HCT116 (cell line): Measurements from ENCODE around the gene SUPT4H1. TPM values are rescaled to one million over a fixed set of nuclear protein-coding genes. Genes with fewer than 3 reads are reported as not detected.

Source experiments
- ATAC-seq: fragments of 200-7000 bp; cut with Tn5 transposase; 2 replicates; pipeline ENCODE4 v1.9.1; 2020; ENCODE audit warnings: mild to moderate bottlenecking, moderate library complexity
- BruUV-seq: library from RNA; stranded (reverse); fragments of 400-500 nt; replicated peaks from 2 replicates; lab custom pipeline; 2021; lab: Mats Ljungman, UMichigan
- CTCF ChIA-PET: fragments of 300-600 bp; sonication (Branson Sonifier 250); formaldehyde crosslinking; loops from one replicate; lab custom pipeline; 2021; ENCODE audit warnings: antibody characterized with exemption; lab: Charles Lee
- POLR2A ChIA-PET: fragments of 300-600, 350-600 bp; sonication (Branson Sonifier 250); formaldehyde crosslinking; loops from one replicate; lab custom pipeline; 2021; ENCODE audit warnings: antibody characterized with exemption; lab: Charles Lee
- RAD21 ChIA-PET, 2 experiments: fragments of 300-600 bp; sonication (Branson Sonifier 250); formaldehyde crosslinking; loops; one replicate each; lab custom pipeline; 2023; ENCODE audit warnings: low total read pairs in 2 of 2; ENCODE audit not compliant: uncharacterized antibody in 2 of 2, unreplicated experiment in 2 of 2, low non-redundant PET in 1 of 2; lab: Charles Lee
- DNase-seq: peaks from one replicate; pipeline ENCODE4 v3.0.0-alpha.2; 2010; ENCODE audit warnings: low read depth, low spot score
- H2AFZ ChIP-seq: fragments of 200-600 bp; shearing (Covaris generic), sonication (generic); 2 replicates; pipeline ENCODE4 v1.6.1; 2017; ENCODE audit warnings: low read depth, mixed run types, mixed read lengths, antibody characterized with exemption, low read length; ENCODE audit not compliant: poor library complexity, severe bottlenecking
- H3K27ac ChIP-seq: 2 replicates; pipeline ENCODE4 v1.5.1; 2012; ENCODE audit warnings: low read depth, low read length
- H3K27me3 ChIP-seq: fragments of 200-600 bp; sonication (generic); 2 replicates; pipeline ENCODE4 v1.6.1; 2016; ENCODE audit warnings: mixed run types, low read length, mixed read lengths; ENCODE audit not compliant: insufficient read depth
- H3K36me3 ChIP-seq, 2 experiments: fragments of 200-500 bp in 1 of 2; fragments of 200-600 bp in 1 of 2; sonication (Bioruptor generic) in 1 of 2; sonication (generic) in 1 of 2; 2 replicates each; pipeline versions ENCODE4 v1.5.1 to v1.6.1; 2014 to 2016; ENCODE audit warnings: low read length in 2 of 2, inconsistent platforms in 1 of 2, mixed read lengths in 1 of 2, mixed run types in 1 of 2; ENCODE audit not compliant: insufficient read depth in 2 of 2, control insufficient read depth in 1 of 2
- H3K4me1 ChIP-seq, 2 experiments: fragments of 200-600 bp in 1 of 2; sonication (generic) in 1 of 2; 2 replicates each; pipeline versions ENCODE4 v1.5.1 to v1.6.1; 2012 to 2017; ENCODE audit warnings: low read length in 2 of 2, inconsistent platforms in 1 of 2, mild to moderate bottlenecking in 1 of 2, mixed read lengths in 1 of 2, mixed run types in 1 of 2, moderate library complexity in 1 of 2; ENCODE audit not compliant: insufficient read depth in 2 of 2, control insufficient read depth in 1 of 2
- H3K4me2 ChIP-seq: fragments of 200-600 bp; sonication (generic); 2 replicates; pipeline ENCODE4 v1.6.1; 2017; ENCODE audit warnings: mixed run types, low read length, mixed read lengths
- H3K4me3 ChIP-seq, 2 experiments: fragments of 200-600 bp in 1 of 2; sonication (generic) in 1 of 2; replicated peaks in 1 of 2; 2 replicates each; pipeline ENCODE4 v1.5.1; 2011 to 2016; ENCODE audit warnings: low read length in 2 of 2, control low read depth in 1 of 2, low read depth in 1 of 2, mild to moderate bottlenecking in 1 of 2, mixed read lengths in 1 of 2, mixed run types in 1 of 2
- H3K79me2 ChIP-seq: fragments of 200-600 bp; sonication (generic); 2 replicates; pipeline ENCODE4 v1.6.1; 2017; ENCODE audit warnings: mild to moderate bottlenecking, mixed run types, low read length, moderate library complexity, mixed read lengths; ENCODE audit not compliant: insufficient read depth
- H3K9ac ChIP-seq: fragments of 200-600 bp; sonication (generic); 2 replicates; pipeline ENCODE4 v1.6.1; 2016; ENCODE audit warnings: low read length, mixed read lengths
- H3K9me2 ChIP-seq: fragments of 200-600 bp; sonication (generic), shearing (Covaris generic); 2 replicates; pipeline ENCODE4 v1.6.1; 2017; ENCODE audit warnings: mixed run types, mild to moderate bottlenecking, moderate library complexity; ENCODE audit not compliant: insufficient read depth
- H3K9me3 ChIP-seq, 2 experiments: fragments of 200-500 bp in 1 of 2; fragments of 200-600 bp in 1 of 2; sonication (Bioruptor generic) in 1 of 2; sonication (generic) in 1 of 2; 2 replicates each; pipeline ENCODE4 v1.6.1; 2014 to 2017; ENCODE audit warnings: low read length in 2 of 2, mixed read lengths in 2 of 2, inconsistent platforms in 1 of 2, low read depth in 1 of 2, mild to moderate bottlenecking in 1 of 2, mixed run types in 1 of 2, moderate library complexity in 1 of 2; ENCODE audit not compliant: control insufficient read depth in 1 of 2, insufficient read depth in 1 of 2
- H4K20me1 ChIP-seq: fragments of 200-600 bp; sonication (generic), shearing (Covaris generic); 2 replicates; pipeline ENCODE4 v1.6.1; 2017; ENCODE audit warnings: mixed run types, mild to moderate bottlenecking, moderate library complexity; ENCODE audit not compliant: insufficient read depth
- CEBPB ChIP-seq: IDR thresholded peaks from 2 replicates; pipeline ENCODE4 v1.6.1; 2012; ENCODE audit warnings: low read depth
- EGR1 ChIP-seq: IDR thresholded peaks from 2 replicates; pipeline ENCODE4 v1.6.1; 2012; ENCODE audit warnings: low read depth
- ELF1 ChIP-seq: IDR thresholded peaks from 2 replicates; pipeline ENCODE4 v1.6.1; 2012; ENCODE audit warnings: low read depth, borderline replicate concordance
- EZH2 ChIP-seq: fragments of 200-600 bp; sonication (generic); IDR thresholded peaks from 2 replicates; pipeline ENCODE4 v1.6.1; 2017; ENCODE audit warnings: antibody characterized with exemption, mixed run types
- EZH2phosphoT487 ChIP-seq: fragments of 200-600 bp; IDR thresholded peaks from 2 replicates; pipeline ENCODE4 v1.6.1; 2018; ENCODE audit warnings: antibody characterized with exemption, borderline replicate concordance
- FOSL1 ChIP-seq: IDR thresholded peaks from 2 replicates; pipeline ENCODE4 v1.6.1; 2012; ENCODE audit warnings: low read depth
- JUND ChIP-seq: IDR thresholded peaks from 2 replicates; pipeline ENCODE4 v1.6.1; 2012
- POLR2A ChIP-seq: IDR thresholded peaks from 2 replicates; pipeline ENCODE4 v1.7.0; 2011; ENCODE audit warnings: borderline replicate concordance; ENCODE audit not compliant: insufficient read depth, insufficient read length; ENCODE audit errors: extremely low read depth
- RAD21 ChIP-seq: IDR thresholded peaks from 2 replicates; pipeline ENCODE4 v1.6.1; 2012; ENCODE audit warnings: low read depth, mild to moderate bottlenecking
- SIN3A ChIP-seq: IDR thresholded peaks from 2 replicates; pipeline ENCODE4 v1.6.1; 2012; ENCODE audit warnings: low read depth
- SP1 ChIP-seq: IDR thresholded peaks from 2 replicates; pipeline ENCODE4 v1.6.1; 2012; ENCODE audit warnings: low read depth
- SRF ChIP-seq: IDR thresholded peaks from 2 replicates; pipeline ENCODE4 v1.6.1; 2012; ENCODE audit warnings: low read depth
- TCF7L2 ChIP-seq: IDR thresholded peaks from 2 replicates; pipeline ENCODE4 v1.7.0; 2011; ENCODE audit warnings: borderline replicate concordance, inconsistent platforms; ENCODE audit not compliant: insufficient read depth, insufficient read length; ENCODE audit errors: extremely low read depth
- YY1 ChIP-seq: IDR thresholded peaks from 2 replicates; pipeline ENCODE4 v1.6.1; 2011; ENCODE audit warnings: low read length, low read depth, moderate library complexity, mild to moderate bottlenecking; ENCODE audit not compliant: insufficient replicate concordance; ENCODE audit errors: extremely low read depth
- ZFX ChIP-seq: fragments of 450-650 bp; IDR thresholded peaks from 2 replicates; pipeline ENCODE4 v1.6.1; 2017
- ZNF274 ChIP-seq: fragments of 200-500 bp; sonication (Bioruptor generic); IDR thresholded peaks from 2 replicates; pipeline ENCODE4 v1.6.1; 2014; ENCODE audit warnings: mild to moderate bottlenecking, low read depth, low read length, inconsistent platforms
- intact Hi-C: fragments of 100-400 bp; cut with micrococcal nuclease; formaldehyde crosslinking; loops from 2 replicates; pipeline ENCODE4 v1.10.0; 2022
- total RNA-seq: library from RNA; stranded (reverse); gene quantifications from one replicate; pipeline ENCODE4 v1.2.1, GENCODE V29; 2021; ENCODE audit not compliant: unreplicated experiment
- TF ChIP-seq, protein P1 (sequence below), 3 experiments: fragments of 200-600 bp in 1 of 3; sonication (generic) in 1 of 3; IDR thresholded peaks in 2 of 3; conservative IDR thresholded peaks in 1 of 3; 2 replicates each; pipeline ENCODE4 v1.5.1; 2012 to 2017; ENCODE audit warnings: low read depth in 2 of 3, low read length in 2 of 3, antibody characterized with exemption in 1 of 3, borderline replicate concordance in 1 of 3, control low read depth in 1 of 3, mild to moderate bottlenecking in 1 of 3, mixed read lengths in 1 of 3, mixed run types in 1 of 3, moderate library complexity in 1 of 3; ENCODE audit not compliant: insufficient read depth in 1 of 3
- TF ChIP-seq, protein P2 (sequence below): IDR thresholded peaks from 2 replicates; pipeline ENCODE4 v1.6.1; 2012; ENCODE audit warnings: low read depth

The SUPT4H1 gene
- total RNA-seq, 1 experiment from 2014 or later: 118 TPM

GRCh38 chr17:58386708-58387107, 34.7 kb upstream of the SUPT4H1 start:
- peaks cover 4 to 7% of the 10 kb centered on the region in 2 experiments; a peak in 3 of 4 replicates for H3K36me3 ChIP-seq
- H3K27me3 ChIP-seq: no peaks in the 10 kb centered on the region
- H2AFZ ChIP-seq: no peak overlapping the region
- no TSS peak for BruUV-seq
- no peak overlapping the region for H3K9ac ChIP-seq
- H4K20me1 ChIP-seq: no peaks in the 10 kb centered on the region
- no peak for DNase-seq
- POLR2A ChIA-PET: interaction anchor here (0.6 kb wide), 1 partner anchor 31 kb away, joined by 3 read pairs; the partner anchor contains the start of gene RNF43
- CTCF ChIA-PET: no interaction called here
- H3K79me2 ChIP-seq: peaks cover 98% of the 10 kb centered on the region
- intact Hi-C loops: no loop called here
- H3K4me1 ChIP-seq: peaks cover 86 to 100% of the 10 kb centered on the region in 2 experiments
- no peak overlapping the region for H3K4me2 ChIP-seq
- H3K27ac ChIP-seq: no peak overlapping the region
- TF ChIP-seq, protein P1, sequence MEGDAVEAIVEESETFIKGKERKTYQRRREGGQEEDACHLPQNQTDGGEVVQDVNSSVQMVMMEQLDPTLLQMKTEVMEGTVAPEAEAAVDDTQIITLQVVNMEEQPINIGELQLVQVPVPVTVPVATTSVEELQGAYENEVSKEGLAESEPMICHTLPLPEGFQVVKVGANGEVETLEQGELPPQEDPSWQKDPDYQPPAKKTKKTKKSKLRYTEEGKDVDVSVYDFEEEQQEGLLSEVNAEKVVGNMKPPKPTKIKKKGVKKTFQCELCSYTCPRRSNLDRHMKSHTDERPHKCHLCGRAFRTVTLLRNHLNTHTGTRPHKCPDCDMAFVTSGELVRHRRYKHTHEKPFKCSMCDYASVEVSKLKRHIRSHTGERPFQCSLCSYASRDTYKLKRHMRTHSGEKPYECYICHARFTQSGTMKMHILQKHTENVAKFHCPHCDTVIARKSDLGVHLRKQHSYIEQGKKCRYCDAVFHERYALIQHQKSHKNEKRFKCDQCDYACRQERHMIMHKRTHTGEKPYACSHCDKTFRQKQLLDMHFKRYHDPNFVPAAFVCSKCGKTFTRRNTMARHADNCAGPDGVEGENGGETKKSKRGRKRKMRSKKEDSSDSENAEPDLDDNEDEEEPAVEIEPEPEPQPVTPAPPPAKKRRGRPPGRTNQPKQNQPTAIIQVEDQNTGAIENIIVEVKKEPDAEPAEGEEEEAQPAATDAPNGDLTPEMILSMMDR (IDR thresholded peaks at IDR 0.05 in 2 of 3, conservative IDR thresholded peaks at IDR 0.05 in 1 of 3; ENCODE audit: borderline replicate concordance in 1 of 3, insufficient read depth in 1 of 3, low read depth in 2 of 3, low read length in 2 of 3): no peak
- no peak for TF ChIP-seq EZH2phosphoT487
- no peak for TF ChIP-seq ZFX
- no peak for TF ChIP-seq EGR1
- no peak for TF ChIP-seq SRF
- no peak for TF ChIP-seq YY1
- TF ChIP-seq JUND: no peak
- no peak for TF ChIP-seq FOSL1
- TF ChIP-seq EZH2: no peak
- TF ChIP-seq SP1: no peak
- TF ChIP-seq POLR2A: no peak
- no peak for TF ChIP-seq RAD21
- no peak for TF ChIP-seq SIN3A
- no peak for TF ChIP-seq TCF7L2
- TF ChIP-seq, protein P2, sequence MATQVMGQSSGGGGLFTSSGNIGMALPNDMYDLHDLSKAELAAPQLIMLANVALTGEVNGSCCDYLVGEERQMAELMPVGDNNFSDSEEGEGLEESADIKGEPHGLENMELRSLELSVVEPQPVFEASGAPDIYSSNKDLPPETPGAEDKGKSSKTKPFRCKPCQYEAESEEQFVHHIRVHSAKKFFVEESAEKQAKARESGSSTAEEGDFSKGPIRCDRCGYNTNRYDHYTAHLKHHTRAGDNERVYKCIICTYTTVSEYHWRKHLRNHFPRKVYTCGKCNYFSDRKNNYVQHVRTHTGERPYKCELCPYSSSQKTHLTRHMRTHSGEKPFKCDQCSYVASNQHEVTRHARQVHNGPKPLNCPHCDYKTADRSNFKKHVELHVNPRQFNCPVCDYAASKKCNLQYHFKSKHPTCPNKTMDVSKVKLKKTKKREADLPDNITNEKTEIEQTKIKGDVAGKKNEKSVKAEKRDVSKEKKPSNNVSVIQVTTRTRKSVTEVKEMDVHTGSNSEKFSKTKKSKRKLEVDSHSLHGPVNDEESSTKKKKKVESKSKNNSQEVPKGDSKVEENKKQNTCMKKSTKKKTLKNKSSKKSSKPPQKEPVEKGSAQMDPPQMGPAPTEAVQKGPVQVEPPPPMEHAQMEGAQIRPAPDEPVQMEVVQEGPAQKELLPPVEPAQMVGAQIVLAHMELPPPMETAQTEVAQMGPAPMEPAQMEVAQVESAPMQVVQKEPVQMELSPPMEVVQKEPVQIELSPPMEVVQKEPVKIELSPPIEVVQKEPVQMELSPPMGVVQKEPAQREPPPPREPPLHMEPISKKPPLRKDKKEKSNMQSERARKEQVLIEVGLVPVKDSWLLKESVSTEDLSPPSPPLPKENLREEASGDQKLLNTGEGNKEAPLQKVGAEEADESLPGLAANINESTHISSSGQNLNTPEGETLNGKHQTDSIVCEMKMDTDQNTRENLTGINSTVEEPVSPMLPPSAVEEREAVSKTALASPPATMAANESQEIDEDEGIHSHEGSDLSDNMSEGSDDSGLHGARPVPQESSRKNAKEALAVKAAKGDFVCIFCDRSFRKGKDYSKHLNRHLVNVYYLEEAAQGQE: no peak
- no peak for TF ChIP-seq CEBPB
- no peak for TF ChIP-seq ELF1
- no peak for TF ChIP-seq ZNF274
- ATAC-seq: no peak
- no peaks in the 10 kb centered on the region for H3K9me3 ChIP-seq
- H3K4me3 ChIP-seq: no peak overlapping the region
- RAD21 ChIA-PET: no interaction called here
- no peaks in the 10 kb centered on the region for H3K9me2 ChIP-seq
